Measurements from ENCODE around the gene MIPOL1. TPM values are rescaled to one million over a fixed set of nuclear protein-coding genes. Genes with fewer than 3 reads are reported as not detected.
"Not testable (repeated sequence)": the region's sequence is repeated elsewhere in the genome, so short reads cannot be mapped to it uniquely, and the experiment has no call there.

Gene MIPOL1
- total RNA-seq, 1 donor from 2014 or later, result not detected

GRCh38 chr14:37289688-37290087 lies 92.0 kb downstream of the MIPOL1 start:
- Mint-ChIP-seq H3K27ac (no peak overlapping the region), H3K4me3 (no peak overlapping the region), H3K27me3 (no peaks in the 10 kb centered on the region), H3K9me3 (peaks cover 5% of the 10 kb centered on the region), H3K4me1 (no peaks in the 10 kb centered on the region), H3K36me3 (ENCODE audit: low read depth) (no peaks in the 10 kb centered on the region)
- CTCF ChIA-PET, result no interaction called here
- intact Hi-C loops (cut with micrococcal nuclease), result no loop called here
- POLR2A ChIA-PET, result interaction anchor here (0.6 kb wide), 1 partner anchor 272 kb away, joined by 3 read pairs; no protein-coding TSS in a partner anchor
- no peak for TF ChIP-seq CTCF (IDR thresholded peaks at IDR 0.05)
- ATAC-seq (ENCODE audit: low read depth), result no peak
- DNase-seq, result no peak

- H3K4me3 Mint-ChIP-seq; H3K9me3 Mint-ChIP-seq; CTCF ChIA-PET; H3K4me1 Mint-ChIP-seq; POLR2A ChIA-PET; H3K27ac Mint-ChIP-seq; H3K36me3 Mint-ChIP-seq (ENCODE audit: low read depth); DNase-seq; ATAC-seq (ENCODE audit: low read depth); H3K27me3 Mint-ChIP-seq; intact Hi-C loops (cut with micrococcal nuclease): not testable (repeated sequence)
Observed at GRCh38 chr14:37295262-37295661, 97.5 kb downstream of the MIPOL1 start.

- Mint-ChIP-seq H3K9me3 (peaks cover 1% of the 10 kb centered on the region), H3K36me3 (ENCODE audit: low read depth) (no peaks in the 10 kb centered on the region), H3K4me3 (no peak overlapping the region), H3K27ac (no peak overlapping the region), H3K27me3 (no peaks in the 10 kb centered on the region), H3K4me1 (no peaks in the 10 kb centered on the region)
- DNase-seq (no peak), ATAC-seq (ENCODE audit: low read depth) (no peak)
- ChIA-PET POLR2A (no interaction called here), CTCF (no interaction called here)
- intact Hi-C loops (cut with micrococcal nuclease), result no loop called here
- TF ChIP-seq CTCF (IDR thresholded peaks at IDR 0.05), result no peak
Observed at GRCh38 chr14:37311252-37311651, 113.5 kb downstream of the MIPOL1 start.

- Mint-ChIP-seq H3K9me3 (peaks cover 3% of the 10 kb centered on the region), H3K36me3 (ENCODE audit: low read depth) (no peaks in the 10 kb centered on the region), H3K4me3 (no peak overlapping the region), H3K27ac (no peak overlapping the region), H3K27me3 (no peaks in the 10 kb centered on the region), H3K4me1 (no peaks in the 10 kb centered on the region)
- intact Hi-C loops (cut with micrococcal nuclease), result no loop called here
- ChIA-PET POLR2A (no interaction called here), CTCF (no interaction called here)
- DNase-seq, result no peak
- TF ChIP-seq CTCF (IDR thresholded peaks at IDR 0.05), result no peak
- ATAC-seq (ENCODE audit: low read depth), result no peak
Observed at GRCh38 chr14:37318938-37319337, 121.2 kb downstream of the MIPOL1 start.

- H3K9me3 Mint-ChIP-seq, result peaks cover 3% of the 10 kb centered on the region
- DNase-seq (no peak), ATAC-seq (ENCODE audit: low read depth) (no peak)
- no peaks in the 10 kb centered on the region for H3K36me3 Mint-ChIP-seq (ENCODE audit: low read depth)
- no peaks in the 10 kb centered on the region for H3K27me3 Mint-ChIP-seq
- no peak overlapping the region for H3K4me3 Mint-ChIP-seq
- TF ChIP-seq CTCF (IDR thresholded peaks at IDR 0.05), result no peak
- CTCF ChIA-PET, result no interaction called here
- POLR2A ChIA-PET, result no interaction called here
- H3K27ac Mint-ChIP-seq, result no peak overlapping the region
- intact Hi-C loops (cut with micrococcal nuclease), result no loop called here
- no peaks in the 10 kb centered on the region for H3K4me1 Mint-ChIP-seq
Observed at GRCh38 chr14:37320106-37320505, 122.4 kb downstream of the MIPOL1 start.

- DNase-seq (no peak), ATAC-seq (ENCODE audit: low read depth) (no peak)
- Mint-ChIP-seq H3K36me3 (ENCODE audit: low read depth) (no peaks in the 10 kb centered on the region), H3K4me1 (no peaks in the 10 kb centered on the region), H3K9me3 (peaks cover 5% of the 10 kb centered on the region), H3K27me3 (no peaks in the 10 kb centered on the region), H3K27ac (no peak overlapping the region), H3K4me3 (no peak overlapping the region)
- ChIA-PET CTCF (no interaction called here), POLR2A (no interaction called here)
- intact Hi-C loops (cut with micrococcal nuclease), result no loop called here
- TF ChIP-seq CTCF (IDR thresholded peaks at IDR 0.05), result no peak
Observed at GRCh38 chr14:37325332-37325731, 127.6 kb downstream of the MIPOL1 start.
